Glutamatergic neuron (in vitro differentiated cells): Measurements from ENCODE around the gene TGM6. TPM values are rescaled to one million over a fixed set of nuclear protein-coding genes. Genes with fewer than 3 reads are reported as not detected.
A peak's percentile ranks its signal among the peaks of the same experiment; 100 is the strongest.

Experiments
- DNase-seq: peaks from one replicate; pipeline ENCODE4 v3.0.0; 2022
- H3K27ac Mint-ChIP-seq: one replicate; pipeline ENCODE4 v1.8.0; 2020; ENCODE audit warnings: mild to moderate bottlenecking, mixed read lengths, inconsistent platforms; ENCODE audit not compliant: unreplicated experiment
- H3K27me3 Mint-ChIP-seq: one replicate; pipeline ENCODE4 v1.8.0; 2020; ENCODE audit warnings: mild to moderate bottlenecking, moderate library complexity, mixed read lengths, inconsistent platforms; ENCODE audit not compliant: unreplicated experiment
- H3K36me3 Mint-ChIP-seq: one replicate; pipeline ENCODE4 v1.8.0; 2020; ENCODE audit warnings: mild to moderate bottlenecking, mixed read lengths, inconsistent platforms; ENCODE audit not compliant: unreplicated experiment
- H3K4me1 Mint-ChIP-seq: one replicate; pipeline ENCODE4 v1.8.0; 2020; ENCODE audit warnings: mild to moderate bottlenecking, low read depth, mixed read lengths, inconsistent platforms; ENCODE audit not compliant: unreplicated experiment
- H3K4me3 Mint-ChIP-seq: one replicate; pipeline ENCODE4 v1.8.0; 2020; ENCODE audit warnings: mild to moderate bottlenecking, mixed read lengths, inconsistent platforms; ENCODE audit not compliant: unreplicated experiment
- H3K9me3 Mint-ChIP-seq: one replicate; pipeline ENCODE4 v1.8.0; 2020; ENCODE audit warnings: mild to moderate bottlenecking, moderate library complexity, mixed read lengths, inconsistent platforms; ENCODE audit not compliant: unreplicated experiment
- CTCF ChIP-seq: fragments of 200-600 bp; sonication (generic); IDR thresholded peaks from one replicate; pipeline ENCODE4 v1.5.0; 2021; ENCODE audit not compliant: partially characterized antibody, unreplicated experiment
- total RNA-seq: library from RNA; stranded (reverse); fragmentation: NEBNext Ultra II Directional; extraction: Animal tissue kit (Norgen Biotek cat#: 25700); gene quantifications from one replicate; pipeline ENCODE4 v1.2.1, GENCODE V29; 2021; ENCODE audit not compliant: unreplicated experiment

Gene TGM6
- total RNA-seq, 1 donor from 2014 or later = not detected

GRCh38 chr20:2451939-2452732 is 71.4 kb downstream of the TGM6 start:
- no peaks in the 10 kb centered on the region for H3K27me3 Mint-ChIP-seq
- no peak overlapping the region for H3K27ac Mint-ChIP-seq
- H3K36me3 Mint-ChIP-seq = no peaks in the 10 kb centered on the region
- peaks cover 3% of the 10 kb centered on the region for H3K9me3 Mint-ChIP-seq
- H3K4me3 Mint-ChIP-seq = no peak overlapping the region
- H3K4me1 Mint-ChIP-seq = no peaks in the 10 kb centered on the region
- TF ChIP-seq CTCF = peak; percentile 88
- DNase-seq = peak; percentile 86

- TF ChIP-seq CTCF = no peak
- no peak for DNase-seq
- Mint-ChIP-seq H3K27me3 (no peaks in the 10 kb centered on the region), H3K36me3 (no peaks in the 10 kb centered on the region), H3K9me3 (peaks cover 3% of the 10 kb centered on the region), H3K4me1 (no peaks in the 10 kb centered on the region), H3K27ac (no peak overlapping the region), H3K4me3 (no peak overlapping the region)
Observed at GRCh38 chr20:2453792-2454191, 73.1 kb downstream of the TGM6 start.

GRCh38 chr20:2455771-2456497 is 75.2 kb downstream of the TGM6 start:
- TF ChIP-seq CTCF = no peak

GRCh38 chr20:2458919-2459499 is 78.3 kb downstream of the TGM6 start:
- no peaks in the 10 kb centered on the region for H3K27me3 Mint-ChIP-seq
- no peak overlapping the region for H3K27ac Mint-ChIP-seq
- no peaks in the 10 kb centered on the region for H3K36me3 Mint-ChIP-seq

More at GRCh38 chr20:2455771-2456497, 75.2 kb downstream of the TGM6 start:
- no peaks in the 10 kb centered on the region for H3K36me3 Mint-ChIP-seq
- DNase-seq = no peak
- H3K4me3 Mint-ChIP-seq = no peak overlapping the region
- H3K27ac Mint-ChIP-seq = no peak overlapping the region
- no peaks in the 10 kb centered on the region for H3K4me1 Mint-ChIP-seq
- peaks cover 1% of the 10 kb centered on the region for H3K9me3 Mint-ChIP-seq
- no peaks in the 10 kb centered on the region for H3K27me3 Mint-ChIP-seq

More at GRCh38 chr20:2458919-2459499, 78.3 kb downstream of the TGM6 start:
- TF ChIP-seq CTCF = no peak
- no peaks in the 10 kb centered on the region for H3K4me1 Mint-ChIP-seq
- DNase-seq = no peak
- peaks cover 1% of the 10 kb centered on the region for H3K9me3 Mint-ChIP-seq
- no peak overlapping the region for H3K4me3 Mint-ChIP-seq
